Osteoblast (primary cell): ENCODE measurements around the gene SLC15A1. TPM values are rescaled to one million over a fixed set of nuclear protein-coding genes. Genes with fewer than 3 reads are reported as not detected.
A peak's percentile ranks its signal among the peaks of the same experiment; 100 is the strongest.

Source experiments
- DNase-seq: peaks from one replicate; pipeline ENCODE4 v3.0.0; 2011; ENCODE audit warnings: low spot score, mixed read lengths; ENCODE audit not compliant: insufficient read length; ENCODE audit errors: missing footprints
- H2AFZ ChIP-seq: 2 replicates; pipeline ENCODE4 v1.6.0; 2011; ENCODE audit warnings: mild to moderate bottlenecking, low read length
- H3K27ac ChIP-seq: 2 replicates; pipeline ENCODE4 v1.5.1; 2011; ENCODE audit warnings: mild to moderate bottlenecking, low read depth, low read length, moderate library complexity
- H3K27me3 ChIP-seq: 2 replicates; pipeline ENCODE4 v1.6.0; 2012; ENCODE audit warnings: mild to moderate bottlenecking, control low read depth, inconsistent platforms, low read length, moderate library complexity; ENCODE audit not compliant: insufficient read depth
- H3K36me3 ChIP-seq: 2 replicates; pipeline ENCODE4 v1.5.1; 2011; ENCODE audit warnings: mild to moderate bottlenecking, low read length, control low read depth, moderate library complexity; ENCODE audit not compliant: insufficient read depth
- H3K4me1 ChIP-seq: 2 replicates; pipeline ENCODE4 v1.5.1; 2011; ENCODE audit warnings: mild to moderate bottlenecking, low read length, control low read depth, moderate library complexity; ENCODE audit not compliant: insufficient read depth
- H3K4me2 ChIP-seq: 2 replicates; pipeline ENCODE4 v1.6.0; 2011; ENCODE audit warnings: mild to moderate bottlenecking, low read length; ENCODE audit not compliant: insufficient read depth
- H3K4me3 ChIP-seq: fragments of 200-600 bp; sonication (generic); 3 replicates; pipeline ENCODE4 v1.5.1; 2012; ENCODE audit warnings: mild to moderate bottlenecking, low read length, inconsistent platforms; ENCODE audit not compliant: insufficient read depth
- H3K79me2 ChIP-seq: 2 replicates; pipeline ENCODE4 v1.6.0; 2012; ENCODE audit warnings: mild to moderate bottlenecking, low read length, control low read depth, inconsistent platforms; ENCODE audit not compliant: insufficient read depth
- H3K9me3 ChIP-seq: 2 replicates; pipeline ENCODE4 v1.5.1; 2011; ENCODE audit warnings: low read depth, low read length, control low read depth
- H4K20me1 ChIP-seq: 2 replicates; pipeline ENCODE4 v1.6.0; 2012; ENCODE audit warnings: mild to moderate bottlenecking, low read length, control low read depth; ENCODE audit not compliant: insufficient read depth
- CTCF ChIP-seq: IDR thresholded peaks from 2 replicates; pipeline ENCODE4 v1.5.1; 2011; ENCODE audit warnings: mild to moderate bottlenecking, low read depth, low read length, moderate library complexity; ENCODE audit errors: extremely low read depth
- total RNA-seq: library from RNA; depleted of rRNA; stranded (reverse); fragments of >200 nt; gene quantifications from 2 replicates; pipeline ENCODE4 v1.2.3, GENCODE V29; 2012

SLC15A1 gene
- total RNA-seq, 1 donor, result not detected

- Histone ChIP-seq H3K79me2 (no peaks in the 10 kb centered on the region), H3K4me3 (no peak overlapping the region), H3K27me3 (peaks cover 3% of the 10 kb centered on the region), H3K9me3 (no peaks in the 10 kb centered on the region), H3K4me1 (peaks cover 9% of the 10 kb centered on the region), H2AFZ (peak overlapping the region; percentile 65), H3K27ac (no peak overlapping the region), H3K36me3 (no peaks in the 10 kb centered on the region), H3K4me2 (no peak overlapping the region), H4K20me1 (no peaks in the 10 kb centered on the region)
- peak; percentile 98 for TF ChIP-seq CTCF
- peak; percentile 90 for DNase-seq
These were observed 98.9 kb downstream of the SLC15A1 start for GRCh38 chr13:98653463-98653985.

- Histone ChIP-seq H4K20me1 (no peaks in the 10 kb centered on the region), H3K79me2 (no peaks in the 10 kb centered on the region), H3K36me3 (no peaks in the 10 kb centered on the region), H3K4me1 (peaks cover 6% of the 10 kb centered on the region), H2AFZ (peak overlapping the region; percentile 65), H3K9me3 (no peaks in the 10 kb centered on the region), H3K4me2 (no peak overlapping the region), H3K27me3 (peaks cover 3% of the 10 kb centered on the region), H3K4me3 (no peak overlapping the region), H3K27ac (no peak overlapping the region)
- TF ChIP-seq CTCF, result no peak
- no peak for DNase-seq
These were observed 99.6 kb downstream of the SLC15A1 start for GRCh38 chr13:98652721-98653462.

- Histone ChIP-seq H3K36me3 (no peaks in the 10 kb centered on the region), H4K20me1 (no peaks in the 10 kb centered on the region), H3K4me3 (no peak overlapping the region), H3K27ac (no peak overlapping the region), H3K27me3 (peaks cover 3% of the 10 kb centered on the region), H3K4me1 (no peaks in the 10 kb centered on the region), H3K9me3 (no peaks in the 10 kb centered on the region), H3K79me2 (no peaks in the 10 kb centered on the region), H3K4me2 (no peak overlapping the region), H2AFZ (no peak overlapping the region)
- TF ChIP-seq CTCF, result no peak
- no peak for DNase-seq
These were observed 100.2 kb downstream of the SLC15A1 start for GRCh38 chr13:98652276-98652675.

- no peaks in the 10 kb centered on the region for H3K4me1 ChIP-seq
These were observed 100.7 kb downstream of the SLC15A1 start for GRCh38 chr13:98651744-98652143.

More at GRCh38 chr13:98651744-98652143, 100.7 kb downstream of the SLC15A1 start:
- DNase-seq, result no peak
- H3K4me3 ChIP-seq, result no peak overlapping the region
- TF ChIP-seq CTCF, result no peak
- peaks cover 3% of the 10 kb centered on the region for H3K27me3 ChIP-seq
- H3K27ac ChIP-seq, result no peak overlapping the region
- no peaks in the 10 kb centered on the region for H3K9me3 ChIP-seq
- no peaks in the 10 kb centered on the region for H4K20me1 ChIP-seq
- H2AFZ ChIP-seq, result no peak overlapping the region
- no peaks in the 10 kb centered on the region for H3K36me3 ChIP-seq
- H3K4me2 ChIP-seq, result no peak overlapping the region
- no peaks in the 10 kb centered on the region for H3K79me2 ChIP-seq
